ENCODE results near the gene RP9. TPM values are rescaled to one million over a fixed set of nuclear protein-coding genes. Genes with fewer than 3 reads are reported as not detected.

Gene RP9
- total and polyA plus RNA-seq, 2 of the 13 experiments (the other 11 are each of a cell fraction or from before 2014, with no cell fraction given) = 14.2 to 18.6 TPM

GRCh38 chr7:33142585-33142984 is 33.4 kb upstream of the RP9 start (continued):
- no peak for TF ChIP-seq ZNF652 (CRISPR knock-in tag; IDR thresholded peaks at IDR 0.05; ENCODE audit: borderline replicate concordance, low read depth)

DNA sequence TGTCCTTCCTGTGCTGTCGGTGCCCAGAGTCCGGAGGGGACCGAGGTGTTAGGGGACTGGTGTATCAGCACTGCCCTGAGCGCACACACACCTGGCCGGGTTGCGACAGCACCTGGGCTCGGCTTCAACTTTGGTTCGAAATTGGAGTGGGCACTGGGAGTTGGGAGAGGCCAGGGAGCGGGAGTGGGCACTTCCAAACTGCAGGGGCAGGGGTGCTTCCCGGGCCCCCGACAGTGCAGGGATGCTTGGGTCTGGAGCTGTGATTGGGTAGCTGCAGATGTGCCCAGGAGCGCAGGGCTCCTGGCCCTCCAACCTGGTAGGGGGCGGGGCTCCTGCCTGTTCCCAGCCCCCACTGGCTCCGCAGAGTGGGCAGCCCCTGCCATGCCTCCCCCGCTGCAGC is 27.9 kb upstream of the RP9 start:
- no peak for FAIRE-seq
- no peak for DNase-seq (ENCODE audit: low spot score)
- WGBS (ENCODE audit: low lambda C conversion rate) = 67% methylated on average over 9 of the region's 15 CpGs

More for the DNA sequence above, 27.9 kb upstream of the RP9 start:
- TF ChIP-seq ZBTB34 (CRISPR knock-in tag; IDR thresholded peaks at IDR 0.05) (no peak), ASH2L (IDR thresholded peaks at IDR 0.05; ENCODE audit: insufficient read length, low read depth, low read length) (no peak), FOXC1 (CRISPR knock-in tag; IDR thresholded peaks at IDR 0.05; ENCODE audit: borderline replicate concordance) (no peak), KAT8 (CRISPR knock-in tag; IDR thresholded peaks at IDR 0.05) (no peak), NFATC3 (CRISPR knock-in tag; IDR thresholded peaks at IDR 0.05) (no peak), LRRFIP1 (CRISPR knock-in tag; conservative IDR thresholded peaks at IDR 0.05) (no peak)
- no peak for ATAC-seq
- Histone ChIP-seq H4K20me1 (ENCODE audit: insufficient read depth, low read length) (no peaks in the 10 kb centered on the region), H3K27me3 (ENCODE audit: control insufficient read depth in 1 of 2, insufficient read depth in 2 of 2, low read length in 2 of 2) (no peaks in the 10 kb centered on the region; a peak in 1 of 5 replicates), H3K27ac (ENCODE audit: extremely low read length, insufficient read depth, low read length) (no peak overlapping the region), H3K79me2 (ENCODE audit: insufficient read depth, low read length) (no peaks in the 10 kb centered on the region), H3K4me1 (ENCODE audit: insufficient read depth, low read length) (peaks cover 1% of the 10 kb centered on the region; the same call in 1 of the 2 replicates), H3K4me2 (ENCODE audit: low read depth, low read length) (no peak overlapping the region), H3K36me3 (replicated peaks in 1 of 2; ENCODE audit: control insufficient read depth in 1 of 2, insufficient read depth in 2 of 2, low read length in 2 of 2) (no peaks in the 10 kb centered on the region), H3K9me3 (ENCODE audit: low read length) (no peaks in the 10 kb centered on the region), H2AFZ (ENCODE audit: low read length) (no peak overlapping the region), H3K4me3 (replicated peaks in 1 of 3; ENCODE audit: insufficient read depth in 1 of 3, low read depth in 2 of 3, low read length in 3 of 3) (no peak overlapping the region), H3K9ac (ENCODE audit: insufficient read depth, low read depth, low read length) (no peak overlapping the region)
- ChIA-PET POLR2A (no interaction called here), CTCF (ENCODE audit: low intra/inter-chr PET ratio, low total read pairs) (no interaction called here)
- intact Hi-C loops (cut with micrococcal nuclease; ENCODE audit: unreplicated experiment) (no loop called here), in situ Hi-C loops (cut with HindIII; ENCODE audit: extremely low pct_ligation_motif_present, low pct_unique_long_range_greater_than_20kb) (no loop called here)
- no TSS peak for BruUV-seq (replicated peaks)
